ENCODE results near the gene ETV3L.

The ETV3L gene

GRCh38 chr1:157133426-157133825 lies 33.8 kb upstream of the ETV3L start:
- DNase-seq (ENCODE audit: low read depth): no peak
- TF ChIP-seq, protein P1, sequence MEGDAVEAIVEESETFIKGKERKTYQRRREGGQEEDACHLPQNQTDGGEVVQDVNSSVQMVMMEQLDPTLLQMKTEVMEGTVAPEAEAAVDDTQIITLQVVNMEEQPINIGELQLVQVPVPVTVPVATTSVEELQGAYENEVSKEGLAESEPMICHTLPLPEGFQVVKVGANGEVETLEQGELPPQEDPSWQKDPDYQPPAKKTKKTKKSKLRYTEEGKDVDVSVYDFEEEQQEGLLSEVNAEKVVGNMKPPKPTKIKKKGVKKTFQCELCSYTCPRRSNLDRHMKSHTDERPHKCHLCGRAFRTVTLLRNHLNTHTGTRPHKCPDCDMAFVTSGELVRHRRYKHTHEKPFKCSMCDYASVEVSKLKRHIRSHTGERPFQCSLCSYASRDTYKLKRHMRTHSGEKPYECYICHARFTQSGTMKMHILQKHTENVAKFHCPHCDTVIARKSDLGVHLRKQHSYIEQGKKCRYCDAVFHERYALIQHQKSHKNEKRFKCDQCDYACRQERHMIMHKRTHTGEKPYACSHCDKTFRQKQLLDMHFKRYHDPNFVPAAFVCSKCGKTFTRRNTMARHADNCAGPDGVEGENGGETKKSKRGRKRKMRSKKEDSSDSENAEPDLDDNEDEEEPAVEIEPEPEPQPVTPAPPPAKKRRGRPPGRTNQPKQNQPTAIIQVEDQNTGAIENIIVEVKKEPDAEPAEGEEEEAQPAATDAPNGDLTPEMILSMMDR (conservative IDR thresholded peaks at IDR 0.05; ENCODE audit: control insufficient read depth, insufficient read depth, low read depth, low read length): no peak
- H3K4me3 ChIP-seq (ENCODE audit: control insufficient read depth, low read depth, low read length): no peak overlapping the region

DNA sequence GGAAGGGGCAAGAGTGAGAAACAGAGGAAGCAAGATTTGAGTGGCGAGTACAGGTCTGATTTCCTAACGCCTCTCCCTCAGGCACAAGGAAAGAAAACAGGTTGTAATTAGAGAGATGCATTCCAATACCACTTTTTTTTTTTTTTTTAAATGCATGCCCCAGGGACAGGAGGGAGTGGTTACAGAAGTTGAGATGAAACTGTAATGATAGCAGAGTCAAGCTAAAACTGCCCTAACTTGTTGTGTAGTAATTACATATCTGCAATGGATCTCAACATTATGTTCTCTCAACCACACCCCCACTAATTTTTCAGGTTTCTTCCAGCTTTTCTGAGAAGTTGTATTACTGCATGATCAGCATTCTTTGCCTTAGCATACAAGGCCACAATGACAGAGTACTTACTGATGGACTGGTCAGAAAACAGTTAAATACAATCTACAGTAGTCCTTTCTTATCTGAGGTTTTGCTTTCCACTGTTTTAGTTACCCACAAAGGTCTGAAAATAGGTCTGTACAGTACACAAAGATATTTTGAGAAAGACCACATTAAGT lies 33.1 kb upstream of the ETV3L start:
- no peak for DNase-seq (ENCODE audit: low read depth)
- no peak overlapping the region for H3K4me3 ChIP-seq (ENCODE audit: control insufficient read depth, low read depth, low read length)
- TF ChIP-seq, protein P1 (conservative IDR thresholded peaks at IDR 0.05; ENCODE audit: control insufficient read depth, insufficient read depth, low read depth, low read length): no peak

GRCh38 chr1:157132111-157132510 lies 32.5 kb upstream of the ETV3L start:
- no peak overlapping the region for H3K4me3 ChIP-seq (ENCODE audit: control insufficient read depth, low read depth, low read length)
- TF ChIP-seq, protein P1 (conservative IDR thresholded peaks at IDR 0.05; ENCODE audit: control insufficient read depth, insufficient read depth, low read depth, low read length): no peak
- DNase-seq (ENCODE audit: low read depth): no peak

DNA sequence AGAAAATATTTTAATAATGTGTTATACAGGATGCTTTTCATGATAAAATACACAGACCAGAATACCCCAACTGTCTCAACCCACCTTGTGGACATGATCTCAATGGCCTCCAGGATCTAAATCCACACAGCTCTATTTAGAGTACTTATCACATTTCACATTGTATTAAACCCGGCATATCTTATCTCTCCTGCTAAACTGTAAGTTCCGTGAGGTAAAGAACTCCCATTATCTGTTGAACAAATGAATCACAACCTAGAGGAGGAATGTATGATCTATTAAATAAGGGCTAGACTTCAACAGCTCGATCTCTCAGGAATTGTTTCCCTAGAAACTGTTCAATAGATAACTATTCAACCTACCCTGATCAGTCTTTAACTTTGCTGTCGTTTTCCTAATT lies 31.7 kb upstream of the ETV3L start:
- TF ChIP-seq, protein P1 (conservative IDR thresholded peaks at IDR 0.05; ENCODE audit: control insufficient read depth, insufficient read depth, low read depth, low read length): no peak
- no peak for DNase-seq (ENCODE audit: low read depth)
- no peak overlapping the region for H3K4me3 ChIP-seq (ENCODE audit: control insufficient read depth, low read depth, low read length)

- TF ChIP-seq, protein P1 (conservative IDR thresholded peaks at IDR 0.05; ENCODE audit: control insufficient read depth, insufficient read depth, low read depth, low read length): no peak
- DNase-seq (ENCODE audit: low read depth): no peak
Observed at GRCh38 chr1:157124855-157125254, 25.2 kb upstream of the ETV3L start.

DNA sequence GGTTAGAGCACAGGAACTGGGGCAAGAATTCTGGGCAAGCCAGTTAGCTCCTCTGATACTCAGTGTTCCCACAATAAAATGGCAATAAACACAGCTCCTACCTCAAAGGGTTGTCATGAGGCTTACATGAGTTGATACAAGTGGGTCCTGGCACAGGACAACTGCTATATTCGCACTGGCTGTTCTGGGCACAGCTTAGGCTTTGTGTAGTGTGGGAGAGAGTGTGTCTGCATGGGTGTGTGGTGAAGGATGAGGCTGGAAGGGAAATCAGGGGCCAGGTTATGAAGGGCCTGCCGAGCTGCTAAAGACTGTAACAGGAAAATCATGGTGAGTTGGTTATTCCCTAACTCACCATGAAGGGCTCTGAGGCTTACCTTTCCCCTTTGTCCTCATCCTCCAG lies 19.8 kb upstream of the ETV3L start:
- no peak overlapping the region for H3K4me3 ChIP-seq (ENCODE audit: control insufficient read depth, low read depth, low read length)
- DNase-seq (ENCODE audit: low read depth): no peak

More at GRCh38 chr1:157124855-157125254, 25.2 kb upstream of the ETV3L start:
- no peak overlapping the region for H3K4me3 ChIP-seq (ENCODE audit: control insufficient read depth, low read depth, low read length)

More for the DNA sequence above, 19.8 kb upstream of the ETV3L start:
- TF ChIP-seq, protein P1 (conservative IDR thresholded peaks at IDR 0.05; ENCODE audit: control insufficient read depth, insufficient read depth, low read depth, low read length): no peak

Measured in fibroblast of mammary gland (primary cell).